GM12878 (cell line): ENCODE data around the gene TRIM39. TPM values are rescaled to one million over a fixed set of nuclear protein-coding genes. Genes with fewer than 3 reads are reported as not detected.

Experiments
- ATAC-seq: fragments of 200-7000 bp; cut with Tn5 transposase; 3 replicates; pipeline ENCODE4 v1.9.1; 2020; ENCODE audit warnings: mild to moderate bottlenecking, moderate library complexity
- BruUV-seq: library from RNA; stranded (reverse); fragments of 400-500 nt; replicated peaks from 2 replicates; lab custom pipeline; 2021; lab: Mats Ljungman, UMichigan
- CTCF ChIA-PET: fragments of 300-600 bp; sonication (Branson Sonifier 250); formaldehyde crosslinking; extraction: SDS; loops from one replicate; lab custom pipeline; 2021; ENCODE audit warnings: inconsistent platforms; lab: Yijun Ruan, JAX
- POLR2A ChIA-PET: fragments of 350-600 bp; formaldehyde crosslinking; extraction: SDS; loops from one replicate; lab custom pipeline; 2021; ENCODE audit warnings: inconsistent platforms; lab: Charles Lee
- RAD21 ChIA-PET: fragments of 300-600 bp; sonication (Branson Sonifier 250); formaldehyde crosslinking; loops from one replicate; lab custom pipeline; 2023; ENCODE audit warnings: antibody characterized with exemption; ENCODE audit not compliant: unreplicated experiment; lab: Charles Lee
- SMC1A ChIA-PET: fragments of 300-600 bp; sonication (Branson Sonifier 250); formaldehyde crosslinking; loops from one replicate; lab custom pipeline; 2023; ENCODE audit not compliant: unreplicated experiment, uncharacterized antibody; lab: Charles Lee
- DNase-seq: peaks from one replicate; pipeline ENCODE4 v3.0.0-alpha.2; 2011; ENCODE audit warnings: low read depth, low spot score
- FAIRE-seq: peaks from 3 replicates; lab custom pipeline; 2011; peaks lifted over from hg19 to GRCh38; lab: Jason Lieb, UNC
- H2AFZ ChIP-seq: 2 replicates; pipeline ENCODE4 v1.6.0; 2011; ENCODE audit warnings: low read depth, low read length, control low read depth; ENCODE audit not compliant: control insufficient read depth
- H3K27ac ChIP-seq: 2 replicates; pipeline ENCODE4 v1.5.1; 2011; ENCODE audit warnings: control low read depth; ENCODE audit not compliant: control insufficient read depth, insufficient read depth
- H3K27me3 ChIP-seq, 2 experiments: replicated peaks in 1 of 2; 2 replicates each; pipeline versions ENCODE4 v1.6.0 to v1.6.1; 2011; ENCODE audit warnings: low read length in 1 of 2; ENCODE audit not compliant: control insufficient read depth in 2 of 2, insufficient read depth in 2 of 2
- H3K36me3 ChIP-seq, 2 experiments: 2 replicates each; pipeline ENCODE4 v1.5.1; 2011; ENCODE audit warnings: low read length in 1 of 2; ENCODE audit not compliant: control insufficient read depth in 2 of 2, insufficient read depth in 2 of 2
- H3K4me1 ChIP-seq: 2 replicates; pipeline ENCODE4 v1.6.1; 2011; ENCODE audit warnings: mild to moderate bottlenecking, low read length, moderate library complexity, mixed read lengths; ENCODE audit not compliant: control insufficient read depth, insufficient read depth
- H3K4me2 ChIP-seq: 2 replicates; pipeline ENCODE4 v1.6.0; 2011; ENCODE audit warnings: control low read depth; ENCODE audit not compliant: control insufficient read depth, insufficient read depth
- H3K4me3 ChIP-seq: fragments of 200-600 bp; sonication (generic); 2 replicates; pipeline ENCODE4 v1.5.1; 2016
- H3K79me2 ChIP-seq: 2 replicates; pipeline ENCODE4 v1.6.0; 2011; ENCODE audit warnings: low read length; ENCODE audit not compliant: control insufficient read depth, insufficient read depth
- H3K9ac ChIP-seq: 2 replicates; pipeline ENCODE4 v1.8.0; 2011; ENCODE audit warnings: low read length, control low read depth, mixed read lengths; ENCODE audit not compliant: control insufficient read depth, insufficient read depth
- H3K9me3 ChIP-seq: replicated peaks from 3 replicates; pipeline ENCODE4 v1.5.1; 2011; ENCODE audit warnings: mild to moderate bottlenecking, low read length; ENCODE audit not compliant: control insufficient read depth, insufficient read depth
- H4K20me1 ChIP-seq: 2 replicates; pipeline ENCODE4 v1.6.0; 2011; ENCODE audit not compliant: control insufficient read depth, insufficient read depth
- ASH2L ChIP-seq: fragments of 300-600, 200-600 bp; sonication (generic); IDR thresholded peaks from 2 replicates; pipeline ENCODE4 v1.6.1; 2017; ENCODE audit warnings: low read depth, mild to moderate bottlenecking, borderline replicate concordance
- ATF7 ChIP-seq: fragments of 450-650 bp; IDR thresholded peaks from 2 replicates; pipeline ENCODE4 v1.6.1; 2016; ENCODE audit warnings: low read depth, mild to moderate bottlenecking
- FOS ChIP-seq: IDR thresholded peaks from 3 replicates; pipeline ENCODE4 v1.6.1; 2011; ENCODE audit warnings: borderline replicate concordance; ENCODE audit not compliant: insufficient read length; ENCODE audit errors: extremely low read depth
- IRF4 ChIP-seq: IDR thresholded peaks from 2 replicates; pipeline ENCODE4 v1.6.1; 2011; ENCODE audit warnings: low read depth, low read length
- KLF5 ChIP-seq: fragments of 450-650 bp; IDR thresholded peaks from 2 replicates; pipeline ENCODE4 v1.6.1; 2014; ENCODE audit warnings: mild to moderate bottlenecking; ENCODE audit not compliant: partially characterized antibody
- MLLT1 ChIP-seq: fragments of 450-650 bp; IDR thresholded peaks from 2 replicates; pipeline ENCODE4 v1.6.1; 2016; ENCODE audit warnings: mild to moderate bottlenecking
- POU2F2 ChIP-seq: IDR thresholded peaks from 3 replicates; pipeline ENCODE4 v1.6.1; 2011; ENCODE audit warnings: low read depth, mild to moderate bottlenecking, low read length, borderline replicate concordance
- RBBP5 ChIP-seq: fragments of 200-600 bp; sonication (generic); conservative IDR thresholded peaks from 2 replicates; pipeline ENCODE4 v1.6.1; 2016
- RCOR1 ChIP-seq: conservative IDR thresholded peaks from 2 replicates; pipeline ENCODE4 v1.6.1; 2012; ENCODE audit warnings: low read depth, low read length, improper control_type of control experiment
- RELA ChIP-seq: fragments of 450-650 bp; IDR thresholded peaks from 2 replicates; pipeline ENCODE4 v1.8.0; 2014; ENCODE audit warnings: borderline replicate concordance; ENCODE audit not compliant: partially characterized antibody
- SIX5 ChIP-seq: IDR thresholded peaks from 2 replicates; pipeline ENCODE4 v1.6.1; 2011; ENCODE audit warnings: mild to moderate bottlenecking, low read depth, low read length, moderate library complexity; ENCODE audit not compliant: severe bottlenecking
- SP1 ChIP-seq: IDR thresholded peaks from one replicate; pipeline ENCODE4 v1.6.1; 2011; ENCODE audit warnings: low read depth, low read length
- SRF ChIP-seq, 2 experiments: IDR thresholded peaks; 2 replicates each; pipeline ENCODE4 v1.6.1; 2011; ENCODE audit warnings: low read depth in 2 of 2, low read length in 2 of 2, mild to moderate bottlenecking in 1 of 2, moderate library complexity in 1 of 2
- STAT3 ChIP-seq: IDR thresholded peaks from 2 replicates; pipeline ENCODE4 v1.6.1; 2011; ENCODE audit warnings: low read depth, low read length, improper control_type of control experiment
- SUPT20H ChIP-seq: IDR thresholded peaks from 2 replicates; pipeline ENCODE4 v1.6.1; 2011; ENCODE audit warnings: low read depth, mild to moderate bottlenecking, low read length, moderate library complexity, borderline replicate concordance; ENCODE audit not compliant: control insufficient read depth
- ZBED1 ChIP-seq: IDR thresholded peaks from 2 replicates; pipeline ENCODE4 v1.6.1; 2016; ENCODE audit warnings: borderline replicate concordance
- ZBTB4 ChIP-seq: fragments of 450-650 bp; formaldehyde crosslinking; IDR thresholded peaks from 2 replicates; pipeline ENCODE4 v1.4.0; 2022; ENCODE audit warnings: mild to moderate bottlenecking, moderate library complexity
- ZNF274 ChIP-seq: IDR thresholded peaks from one replicate; pipeline ENCODE4 v1.8.0; 2011; ENCODE audit not compliant: insufficient read length, insufficient read depth
- ZNF622 ChIP-seq: fragments of 450-650 bp; IDR thresholded peaks from 2 replicates; pipeline ENCODE4 v1.6.1; 2017; ENCODE audit warnings: mild to moderate bottlenecking, inconsistent platforms
- WGBS: methylation state at CpG from one replicate; pipeline ENCODE4 v1.1.6; 2016; ENCODE audit warnings: low lambda C conversion rate; ENCODE audit not compliant: insufficient replicate concordance, insufficient coverage; ENCODE audit errors: missing lambda C conversion rate; 5-methylcytosine and 5-hydroxymethylcytosine counted together
- in situ Hi-C: fragments of 300-500 bp; cut with MboI; formaldehyde crosslinking; loops from 9 replicates; pipeline ENCODE4 v1.14.3; 2018; ENCODE audit warnings: mixed read lengths
- intact Hi-C: fragments of 100-400 bp; cut with micrococcal nuclease; formaldehyde crosslinking; loops from one replicate; pipeline ENCODE4 v1.14.2; 2022; ENCODE audit not compliant: unreplicated experiment
- polyA plus RNA-seq, 11 experiments: library from polyadenylated mRNA; depleted of rRNA in 4 of 11; unstranded in 6 of 11; stranded (reverse) in 5 of 11; fragments of >200 nt; fragmentation: Nextera tagmentation in 4 of 11; fragmentation: Illumina TruSeq in 1 of 11; extraction: Ambion mirVana in 4 of 11; extraction: Trizol in 1 of 11; gene quantifications; 1 replicate in 1 of 11; 2 replicates in 10 of 11; pipeline versions ENCODE4 v1.2.1 to v1.2.3, GENCODE V29; 2011 to 2016; ENCODE audit warnings: inconsistent platforms in 2 of 11, missing spikeins in 2 of 11, low read depth in 1 of 11
- total RNA-seq, 4 experiments: library from RNA; depleted of rRNA in 3 of 4; stranded (reverse); fragments of >200 nt in 3 of 4; fragmentation: Illumina TruSeq in 1 of 4; extraction: Trizol in 1 of 4; gene quantifications; 2 replicates each; pipeline versions ENCODE4 v1.2.1 to v1.2.3, GENCODE V29; 2013 to 2021

The TRIM39 gene
- total and polyA plus RNA-seq, 10 of the 15 experiments (the other 5 are each of a cell fraction or from before 2014, with no cell fraction given): 3.0 to 11.9 (median 8.8) TPM

DNA sequence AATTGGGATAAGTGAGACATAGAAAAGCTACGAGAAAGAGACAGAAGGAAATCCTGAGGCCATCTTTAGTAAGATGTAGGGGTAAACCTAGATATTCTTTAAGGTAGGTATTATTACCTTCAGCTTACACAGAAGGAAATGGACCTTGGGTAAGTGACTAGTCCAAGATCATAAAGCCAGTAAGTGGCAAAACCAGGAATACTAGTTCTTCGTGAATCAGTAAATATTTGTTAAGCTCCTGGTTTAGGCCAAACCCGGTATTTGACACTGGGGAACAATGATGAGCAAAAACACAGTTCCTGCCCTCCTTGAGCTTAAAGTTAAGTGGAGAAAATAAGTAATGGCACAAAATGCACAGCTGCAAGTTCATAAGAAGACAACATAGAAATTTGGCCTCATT, 5.3 kb downstream of the TRIM39 start (continued):
- TF ChIP-seq ZBTB4 (no peak), SRF (IDR thresholded peaks at IDR 0.05; ENCODE audit: low read depth in 2 of 2, low read length in 2 of 2) (no peak), ZNF274 (no peak), ATF7 (no peak), RELA (no peak), ASH2L (no peak), SP1 (no peak), ZBED1 (no peak)

DNA sequence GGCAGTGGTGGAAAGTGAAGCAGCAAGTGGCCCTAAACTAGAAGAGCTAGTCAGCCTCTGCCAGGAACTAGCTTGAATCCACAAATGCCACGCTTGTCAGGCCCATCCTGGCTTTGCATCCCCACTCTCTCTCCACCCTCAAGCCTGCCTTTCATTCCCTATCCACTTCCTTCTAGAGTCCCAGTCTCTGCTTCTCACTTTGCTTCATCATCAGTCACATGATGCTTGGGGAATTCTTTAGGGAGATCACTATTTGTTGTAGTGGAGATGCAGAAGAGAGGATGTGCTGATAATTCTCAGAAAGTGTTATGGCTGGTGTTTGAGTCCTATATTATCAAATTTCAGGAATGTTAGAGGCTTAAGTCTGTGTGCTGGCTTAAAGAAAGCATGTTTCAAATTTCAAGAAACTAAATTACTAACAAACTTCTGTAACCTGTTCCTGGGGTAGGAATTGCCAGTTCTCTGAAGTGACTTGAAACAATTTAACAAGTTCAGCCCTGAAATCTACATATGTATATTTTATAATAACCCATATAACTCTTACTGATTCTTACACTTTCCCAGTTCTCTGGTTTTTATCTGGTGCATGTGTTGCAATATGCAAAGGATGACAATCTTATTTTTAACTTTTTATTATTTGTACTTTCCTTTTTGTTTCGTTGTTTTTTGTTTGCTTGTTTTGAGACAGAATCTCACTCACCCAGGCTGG, 7.5 kb downstream of the TRIM39 start:
- ChIA-PET SMC1A (no interaction called here), POLR2A (interaction anchor here (0.6 to 0.7 kb wide), 2 partner anchors 189 to 484 kb away, joined by 3 read pairs; no protein-coding TSS in a partner anchor), CTCF (interaction anchor here (1.4 kb wide), 1 partner anchor 115 kb away, joined by 5 read pairs; no protein-coding TSS in a partner anchor), RAD21 (no interaction called here)
- in situ Hi-C loops (no loop called here), intact Hi-C loops (no loop called here)
- WGBS: 100% methylated on average over 2 of the region's 2 CpGs
- no peak for TF ChIP-seq IRF4
- no peak for TF ChIP-seq RBBP5
- no peak for TF ChIP-seq SUPT20H
- no peak for TF ChIP-seq POU2F2
- TF ChIP-seq ZNF622: no peak
- TF ChIP-seq RCOR1: no peak
- TF ChIP-seq STAT3: no peak
- no peak for TF ChIP-seq MLLT1
- TF ChIP-seq SIX5: no peak
- TF ChIP-seq FOS: no peak
- no peak for TF ChIP-seq KLF5
- DNase-seq (no peak), ATAC-seq (no peak), FAIRE-seq (no peak)
- Histone ChIP-seq H3K4me2 (no peak overlapping the region), H3K9ac (no peak overlapping the region), H3K4me1 (no peaks in the 10 kb centered on the region), H3K36me3 (peaks cover 3 to 25% of the 10 kb centered on the region in 2 experiments), H2AFZ (no peak overlapping the region), H3K9me3 (no peaks in the 10 kb centered on the region), H3K4me3 (no peak overlapping the region), H4K20me1 (no peaks in the 10 kb centered on the region), H3K79me2 (no peaks in the 10 kb centered on the region), H3K27me3 (no peaks in the 10 kb centered on the region), H3K27ac (no peak overlapping the region)
- no TSS peak for BruUV-seq
